T-helper 17 cell (primary cell): ENCODE measurements around the gene CCT3. TPM values are rescaled to one million over a fixed set of nuclear protein-coding genes. Genes with fewer than 3 reads are reported as not detected.
A peak's percentile ranks its signal among the peaks of the same experiment; 100 is the strongest.

Experiments used
- ATAC-seq: fragments of 150-1000 bp; cut with Tn5 transposase; 2 replicates; pipeline ENCODE4 v1.10.0; 2021; ENCODE audit warnings: mild to moderate bottlenecking, moderate library complexity
- DNase-seq, 3 donors: peaks; one replicate each; pipeline versions ENCODE4 v3.0.0 to v3.0.0-alpha.2; 2020 to 2021
- H3K9me3 ChIP-seq: one replicate; pipeline ENCODE4 v1.7.0; 2013; ENCODE audit warnings: low read length, mild to moderate bottlenecking; ENCODE audit not compliant: control insufficient read depth, poor library complexity, severe bottlenecking
- H3K27ac Mint-ChIP-seq: one replicate; pipeline ENCODE4 v1.8.0; 2022; ENCODE audit warnings: mild to moderate bottlenecking, moderate library complexity, mixed read lengths
- H3K27me3 Mint-ChIP-seq: one replicate; pipeline ENCODE4 v1.8.0; 2022; ENCODE audit warnings: mixed read lengths
- H3K36me3 Mint-ChIP-seq: one replicate; pipeline ENCODE4 v1.8.0; 2022; ENCODE audit warnings: low read depth, mixed read lengths
- H3K4me1 Mint-ChIP-seq: one replicate; pipeline ENCODE4 v1.8.0; 2022; ENCODE audit warnings: mild to moderate bottlenecking, mixed read lengths
- H3K4me3 Mint-ChIP-seq: one replicate; pipeline ENCODE4 v1.8.0; 2022; ENCODE audit warnings: mild to moderate bottlenecking, moderate library complexity, mixed read lengths
- total RNA-seq, 4 donors: library from RNA in 2 of 4; stranded (reverse) in 2 of 4; gene quantifications; one replicate each; pipeline ENCODE4 v1.2.3 and lab custom pipeline; 2022 to 2026

CCT3 gene
- 10 to 100 TPM; 75.3 to 77.6 TPM for total RNA-seq
- total RNA-seq (lab: John Stamatoyannopoulos, UW), result 93.9 to 253 reads per million in 2 donors

GRCh38 chr1:156338180-156338976, at the start of gene CCT3, which contains the start of gene TSACC:
Gene CCT3, minus strand, starts transcription at chr1:156338292. Its CDS starts 108 bp downstream, at chr1:156338184.
Gene TSACC, plus strand, starts transcription at chr1:156338526. Its CDS starts 1,232 bp downstream, at chr1:156339758.
- ATAC-seq (peak; percentile 96), DNase-seq (peak; percentile 98 to 99 (median 98))
- peak within 1 kb of the TSS; percentile 97 for H3K4me3 Mint-ChIP-seq
- no peaks in the 10 kb centered on the region for H3K9me3 ChIP-seq
- H3K36me3 Mint-ChIP-seq, result peaks cover 2% of the 10 kb centered on the region
- peaks cover 7% of the 10 kb centered on the region for H3K27me3 Mint-ChIP-seq
- H3K4me1 Mint-ChIP-seq, result peaks cover 22% of the 10 kb centered on the region
- H3K27ac Mint-ChIP-seq, result peak within 1 kb of the TSS; percentile 96

- Mint-ChIP-seq H3K36me3 (no peaks in the 10 kb centered on the region), H3K27ac (no peak overlapping the region), H3K4me1 (peaks cover 9% of the 10 kb centered on the region), H3K27me3 (peaks cover 56% of the 10 kb centered on the region), H3K4me3 (no peak overlapping the region)
- ATAC-seq (no peak), DNase-seq (no peak)
- no peaks in the 10 kb centered on the region for H3K9me3 ChIP-seq
Measured at GRCh38 chr1:156387870-156388173, 49.7 kb upstream of the CCT3 start.

- H3K9me3 ChIP-seq, result no peaks in the 10 kb centered on the region
- H3K36me3 Mint-ChIP-seq, result no peaks in the 10 kb centered on the region
- DNase-seq (no peak), ATAC-seq (no peak)
- no peak overlapping the region for H3K27ac Mint-ChIP-seq
- peaks cover 9% of the 10 kb centered on the region for H3K4me1 Mint-ChIP-seq
- no peak overlapping the region for H3K4me3 Mint-ChIP-seq
- H3K27me3 Mint-ChIP-seq, result peaks cover 51% of the 10 kb centered on the region
Measured at GRCh38 chr1:156386949-156387869, 49.1 kb upstream of the CCT3 start.

- DNase-seq (no peak), ATAC-seq (no peak)
- no peaks in the 10 kb centered on the region for H3K9me3 ChIP-seq
- peaks cover 45% of the 10 kb centered on the region for H3K27me3 Mint-ChIP-seq
- peaks cover 10% of the 10 kb centered on the region for H3K4me1 Mint-ChIP-seq
- H3K4me3 Mint-ChIP-seq, result no peak overlapping the region
- no peaks in the 10 kb centered on the region for H3K36me3 Mint-ChIP-seq
- H3K27ac Mint-ChIP-seq, result peak overlapping the region; percentile 82
Measured at GRCh38 chr1:156386134-156386901, 48.2 kb upstream of the CCT3 start.

- H3K9me3 ChIP-seq, result no peaks in the 10 kb centered on the region
- peaks cover 12% of the 10 kb centered on the region for H3K4me1 Mint-ChIP-seq
- H3K4me3 Mint-ChIP-seq, result no peak overlapping the region
- H3K36me3 Mint-ChIP-seq, result no peaks in the 10 kb centered on the region
- peak; percentile 51 to 62 (median 52) for DNase-seq
- peak; percentile 82 for ATAC-seq
- H3K27ac Mint-ChIP-seq, result peak overlapping the region; percentile 82
- peaks cover 43% of the 10 kb centered on the region for H3K27me3 Mint-ChIP-seq
Measured at GRCh38 chr1:156385534-156386031, 47.5 kb upstream of the CCT3 start.

- peaks cover 12% of the 10 kb centered on the region for H3K4me1 Mint-ChIP-seq
- H3K36me3 Mint-ChIP-seq, result no peaks in the 10 kb centered on the region
- no peak overlapping the region for H3K4me3 Mint-ChIP-seq
- ATAC-seq (no peak), DNase-seq (no peak)
- H3K27me3 Mint-ChIP-seq, result peaks cover 38% of the 10 kb centered on the region
- H3K9me3 ChIP-seq, result no peaks in the 10 kb centered on the region
- no peak overlapping the region for H3K27ac Mint-ChIP-seq
Measured at GRCh38 chr1:156384658-156385057, 46.6 kb upstream of the CCT3 start.

- Mint-ChIP-seq H3K4me3 (no peak overlapping the region), H3K4me1 (peaks cover 12% of the 10 kb centered on the region), H3K27me3 (peaks cover 31% of the 10 kb centered on the region), H3K36me3 (no peaks in the 10 kb centered on the region), H3K27ac (no peak overlapping the region)
- no peaks in the 10 kb centered on the region for H3K9me3 ChIP-seq
- DNase-seq, result no peak
- ATAC-seq, result no peak
Measured at GRCh38 chr1:156384007-156384406, 45.9 kb upstream of the CCT3 start.

- Mint-ChIP-seq H3K27ac (no peak overlapping the region), H3K36me3 (no peaks in the 10 kb centered on the region), H3K27me3 (peaks cover 27% of the 10 kb centered on the region), H3K4me1 (peaks cover 10% of the 10 kb centered on the region), H3K4me3 (no peak overlapping the region)
- DNase-seq (peak in 2 of 3 donors; percentile 30 to 43), ATAC-seq (peak; percentile 86)
- no peaks in the 10 kb centered on the region for H3K9me3 ChIP-seq
Measured at GRCh38 chr1:156383023-156383422, 44.9 kb upstream of the CCT3 start.

- H3K9me3 ChIP-seq, result no peaks in the 10 kb centered on the region
- Mint-ChIP-seq H3K27me3 (peaks cover 23% of the 10 kb centered on the region), H3K36me3 (no peaks in the 10 kb centered on the region), H3K4me1 (peaks cover 10% of the 10 kb centered on the region), H3K4me3 (no peak overlapping the region), H3K27ac (no peak overlapping the region)
- DNase-seq, result no peak
- no peak for ATAC-seq
Measured at GRCh38 chr1:156382561-156382960, 44.5 kb upstream of the CCT3 start.

- Mint-ChIP-seq H3K27me3 (peaks cover 19% of the 10 kb centered on the region), H3K36me3 (no peaks in the 10 kb centered on the region), H3K4me3 (no peak overlapping the region), H3K27ac (no peak overlapping the region), H3K4me1 (peaks cover 3% of the 10 kb centered on the region)
- DNase-seq (no peak), ATAC-seq (no peak)
- H3K9me3 ChIP-seq, result no peaks in the 10 kb centered on the region
Measured at GRCh38 chr1:156379420-156380165, 41.5 kb upstream of the CCT3 start.

GRCh38 chr1:156378557-156378956, 40.5 kb upstream of the CCT3 start:
- no peak overlapping the region for H3K27ac Mint-ChIP-seq
- H3K36me3 Mint-ChIP-seq, result no peaks in the 10 kb centered on the region

More at GRCh38 chr1:156378557-156378956, 40.5 kb upstream of the CCT3 start:
- Mint-ChIP-seq H3K4me3 (no peak overlapping the region), H3K4me1 (peaks cover 3% of the 10 kb centered on the region), H3K27me3 (peaks cover 27% of the 10 kb centered on the region)
- no peak for ATAC-seq
- H3K9me3 ChIP-seq, result no peaks in the 10 kb centered on the region
- no peak for DNase-seq
